22Rv1 (cell line): Measurements from ENCODE around the gene KLC1.

Experiments used
- CTCF ChIP-seq: fragments of 450-650 bp; IDR thresholded peaks from 2 replicates; pipeline ENCODE4 v1.5.1; 2017; ENCODE audit warnings: mild to moderate bottlenecking
- ZFX ChIP-seq: fragments of 450-650 bp; IDR thresholded peaks from 2 replicates; pipeline ENCODE4 v1.6.1; 2017; ENCODE audit warnings: antibody characterized with exemption, borderline replicate concordance

- no peak for TF ChIP-seq CTCF
- TF ChIP-seq ZFX = no peak
Observed at GRCh38 chr14:103656031-103656755, 27.2 kb downstream of the KLC1 start.
